NCI-H2081 (cell line): ENCODE measurements around the gene REEP3.
A peak's percentile ranks its signal among the peaks of the same experiment; 100 is the strongest.

Source experiments
- DNase-seq, 2 experiments: peaks; one replicate each; lab custom pipeline; 2025; lab: John Stamatoyannopoulos, UW

Gene REEP3

DNA sequence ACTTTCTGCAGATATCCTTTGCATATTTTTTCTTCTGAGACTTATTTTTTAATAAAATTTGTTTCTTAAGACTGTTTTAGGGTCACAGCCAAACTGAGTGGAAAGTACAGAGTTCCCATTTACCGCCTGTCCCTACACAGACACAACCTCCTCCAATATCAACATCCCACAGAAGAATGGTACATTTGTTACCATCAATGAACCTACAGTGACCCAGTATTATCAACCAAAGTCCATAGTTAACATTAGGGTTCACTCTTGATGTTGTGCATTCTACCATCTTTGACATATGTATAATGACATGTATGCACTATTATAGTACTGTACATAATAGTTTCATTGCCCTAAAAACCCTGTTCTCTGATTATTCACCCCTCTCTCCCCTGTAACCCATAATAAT is 14.6 kb upstream of the REEP3 start:
- no peak for DNase-seq

DNA sequence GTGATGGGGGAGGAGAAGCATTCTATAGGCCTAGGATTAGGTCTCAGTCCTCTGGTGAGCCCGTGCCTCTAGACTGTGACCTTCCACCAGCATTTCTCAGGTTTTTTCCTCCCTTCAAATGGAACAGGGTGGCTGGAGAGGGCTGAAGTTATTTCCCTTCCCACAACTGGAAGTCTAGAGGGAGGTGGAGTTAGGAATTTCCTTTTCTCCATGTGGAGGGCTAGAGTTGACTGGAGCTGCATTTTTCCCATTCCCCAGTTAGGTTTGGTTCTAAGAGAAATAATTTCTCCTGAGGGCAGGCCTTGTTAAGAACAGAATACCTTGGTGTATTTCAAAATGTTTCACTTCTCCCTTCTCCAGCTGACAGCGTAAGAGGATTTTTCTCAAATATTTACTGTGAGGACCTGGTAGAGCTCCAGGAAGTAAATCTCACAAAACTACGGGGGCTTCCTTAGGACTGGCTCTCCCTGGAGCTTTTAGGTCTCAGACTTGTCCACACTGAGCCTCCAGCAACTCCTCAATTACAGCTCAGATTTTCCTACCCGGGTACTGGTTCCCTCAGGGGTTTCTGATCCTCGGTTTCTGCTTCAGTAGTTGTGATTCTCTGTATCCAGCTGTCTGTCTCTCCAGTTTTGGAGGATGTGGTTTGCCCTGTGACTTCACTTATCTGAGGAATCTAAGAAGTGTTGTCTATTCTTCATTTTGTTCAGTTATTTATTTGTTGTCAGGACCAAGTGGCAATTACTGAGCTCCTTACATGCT is 6.0 kb upstream of the REEP3 start:
- DNase-seq, result no peak

DNA sequence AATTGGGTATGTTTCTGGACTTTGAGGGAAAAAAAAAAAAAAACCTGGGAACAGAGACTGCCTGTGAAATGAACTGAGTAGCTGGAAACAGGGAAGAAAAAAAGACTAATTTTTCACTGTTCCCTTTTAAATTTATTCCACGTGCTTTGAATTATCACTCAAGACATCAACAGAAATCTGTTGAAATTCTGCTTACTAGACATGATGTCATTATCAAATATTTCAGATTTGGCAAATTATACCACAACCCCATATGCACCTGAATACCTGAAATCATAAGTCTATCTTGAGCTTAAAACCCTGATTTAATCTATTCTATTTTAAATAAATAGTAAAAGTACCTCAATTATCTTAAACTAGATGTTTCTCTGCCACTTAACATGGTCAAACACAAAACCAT is 5.0 kb upstream of the REEP3 start:
- DNase-seq, result no peak

DNA sequence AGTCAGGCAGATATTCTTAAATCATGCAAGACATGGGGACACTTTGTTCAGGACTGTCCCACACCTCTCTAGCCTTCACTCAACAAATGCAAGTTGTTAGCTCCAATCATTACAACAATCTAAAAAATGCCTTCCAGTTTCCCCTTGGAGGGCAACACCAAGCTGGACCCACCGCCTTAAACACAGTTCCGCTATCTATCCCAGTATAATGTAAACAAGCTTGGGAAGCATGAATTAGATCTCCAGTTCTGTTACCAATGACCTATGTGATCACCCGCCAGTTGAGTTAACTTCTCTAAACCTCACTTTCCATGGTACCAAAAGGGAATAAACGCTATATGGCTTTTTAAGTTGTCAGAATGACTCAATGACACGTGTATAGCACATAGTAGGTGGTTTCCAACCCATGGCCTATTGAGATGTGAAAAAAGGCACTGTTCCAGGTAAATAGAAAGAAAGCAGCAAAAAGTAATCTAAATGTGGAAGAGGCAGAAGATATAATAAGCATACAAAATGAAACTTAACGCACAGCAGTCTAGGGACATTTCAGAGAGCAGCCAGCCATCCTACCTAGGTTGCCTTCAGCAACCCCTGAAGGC is 2.4 kb upstream of the REEP3 start:
- DNase-seq, result no peak

DNA sequence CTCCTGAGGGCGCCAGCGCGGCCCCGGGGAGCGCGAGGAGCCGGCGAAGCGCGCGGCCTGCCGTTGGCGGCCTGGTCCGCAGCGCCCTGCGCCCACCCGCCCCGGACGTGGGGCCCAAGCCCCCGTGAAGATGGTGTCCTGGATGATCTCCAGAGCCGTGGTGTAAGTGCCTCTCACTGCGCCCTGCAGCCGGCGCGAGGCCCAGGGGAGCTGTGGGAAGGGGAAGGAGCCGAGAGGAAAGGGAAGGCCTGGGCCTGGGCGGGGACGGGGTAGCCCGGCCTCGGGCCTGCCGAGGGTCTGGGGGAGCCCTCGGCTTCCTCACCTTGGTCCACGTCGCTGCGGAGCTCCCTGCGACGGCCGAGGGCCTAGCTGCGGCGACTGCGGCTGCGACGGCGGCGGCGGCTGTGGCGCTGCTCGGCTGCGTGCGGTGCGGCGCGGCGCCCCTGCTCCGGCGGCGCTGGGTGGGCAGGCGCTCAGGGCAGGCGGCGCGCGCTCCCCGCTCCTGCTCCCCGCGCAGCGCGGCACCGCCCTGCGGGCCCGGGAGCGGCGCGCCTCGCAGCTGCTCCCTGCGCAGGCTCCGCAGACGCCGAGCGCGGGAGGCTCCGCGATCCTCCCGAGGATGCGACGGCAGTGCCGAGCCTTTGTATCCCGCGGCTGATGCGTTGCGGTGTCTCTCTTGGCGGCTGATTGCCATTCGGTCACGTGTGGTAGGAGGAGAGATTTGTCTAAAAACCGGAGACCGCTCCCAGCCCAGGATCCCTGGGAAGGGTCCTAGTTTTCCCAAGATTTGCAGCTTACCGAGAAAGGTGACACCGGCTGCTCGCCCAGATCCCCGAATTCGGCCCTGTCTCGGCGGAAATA is 445 bp downstream of the REEP3 start:
- peak; percentile 58 to 82 for DNase-seq

DNA sequence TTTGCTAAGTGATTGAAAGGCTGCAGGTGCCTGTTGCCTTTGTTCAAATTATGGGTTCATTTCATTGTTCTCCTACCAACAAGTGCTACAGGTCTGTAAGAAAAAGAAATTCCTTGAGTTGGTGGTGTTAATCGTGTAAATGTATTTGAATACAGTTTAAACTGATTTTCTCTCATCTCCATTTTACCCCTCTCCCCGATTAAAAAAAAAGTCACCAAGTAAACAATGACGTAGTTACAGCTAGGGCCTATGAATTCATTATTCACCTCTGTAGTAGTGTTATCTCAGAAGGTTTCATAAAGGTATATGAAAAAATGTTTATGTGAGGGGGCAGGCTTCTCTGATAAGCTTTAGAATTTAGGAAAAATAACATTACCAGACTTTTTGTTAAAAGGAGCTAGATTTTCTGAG is 1.1 kb downstream of the REEP3 start:
- DNase-seq, result peak in 1 of 2 experiments; percentile 53

DNA sequence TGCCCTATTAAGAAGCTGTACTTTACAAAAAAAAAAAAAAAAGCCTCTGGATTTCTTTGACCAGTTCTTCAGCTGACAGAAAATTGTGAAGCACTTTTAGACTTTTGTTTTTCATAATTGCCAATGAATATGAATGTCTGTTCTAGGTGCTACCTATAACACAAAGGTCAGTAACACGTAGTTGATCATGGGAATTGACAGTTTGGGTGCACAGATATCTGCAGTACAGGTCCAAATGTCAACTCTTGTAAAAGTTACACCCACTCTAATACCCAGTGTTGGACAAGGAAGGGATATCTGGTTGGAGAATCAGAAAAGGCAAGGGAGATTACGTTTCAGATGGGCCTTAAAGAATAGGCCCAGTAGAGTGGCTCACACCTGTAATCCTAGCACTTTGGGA is 1.8 kb downstream of the REEP3 start:
- no peak for DNase-seq

DNA sequence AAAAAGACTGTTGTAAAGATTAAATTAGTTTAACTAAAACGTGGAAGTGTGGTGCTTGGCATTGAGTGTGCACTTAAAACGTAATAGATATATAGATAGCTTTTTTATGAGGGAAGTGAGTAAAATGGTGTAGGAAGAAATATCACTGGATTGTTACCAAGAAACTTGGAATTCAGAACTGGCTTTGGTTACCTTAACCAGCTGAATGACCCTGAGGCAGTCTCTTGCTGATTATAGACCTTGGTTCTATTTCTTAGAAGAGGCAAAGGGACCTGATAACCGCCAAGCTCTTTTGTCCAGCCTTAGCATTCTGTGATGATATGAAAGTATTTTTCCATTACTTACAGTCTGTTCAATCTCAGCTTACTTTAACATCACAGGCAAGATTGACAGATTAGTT is 3.8 kb downstream of the REEP3 start:
- DNase-seq, result no peak

DNA sequence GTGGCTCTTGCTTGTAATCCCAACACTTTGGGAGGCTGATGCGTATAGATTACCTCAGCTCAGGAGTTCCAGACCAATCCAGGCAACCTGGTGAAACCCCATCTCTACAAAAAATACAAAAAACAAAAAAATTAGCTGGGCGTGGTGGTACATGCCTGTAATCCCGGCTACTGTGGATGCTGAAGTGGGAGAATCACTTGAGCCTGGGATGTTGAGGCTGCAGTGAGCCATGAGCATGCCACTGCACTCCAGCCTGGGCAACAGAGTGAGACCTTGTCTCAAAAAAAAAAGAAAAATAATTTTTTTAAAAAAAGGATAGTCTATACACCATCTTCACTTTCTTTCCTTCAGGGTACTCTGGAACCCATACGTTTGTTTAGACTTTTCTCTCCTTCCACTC is 6.2 kb downstream of the REEP3 start:
- DNase-seq, result no peak

DNA sequence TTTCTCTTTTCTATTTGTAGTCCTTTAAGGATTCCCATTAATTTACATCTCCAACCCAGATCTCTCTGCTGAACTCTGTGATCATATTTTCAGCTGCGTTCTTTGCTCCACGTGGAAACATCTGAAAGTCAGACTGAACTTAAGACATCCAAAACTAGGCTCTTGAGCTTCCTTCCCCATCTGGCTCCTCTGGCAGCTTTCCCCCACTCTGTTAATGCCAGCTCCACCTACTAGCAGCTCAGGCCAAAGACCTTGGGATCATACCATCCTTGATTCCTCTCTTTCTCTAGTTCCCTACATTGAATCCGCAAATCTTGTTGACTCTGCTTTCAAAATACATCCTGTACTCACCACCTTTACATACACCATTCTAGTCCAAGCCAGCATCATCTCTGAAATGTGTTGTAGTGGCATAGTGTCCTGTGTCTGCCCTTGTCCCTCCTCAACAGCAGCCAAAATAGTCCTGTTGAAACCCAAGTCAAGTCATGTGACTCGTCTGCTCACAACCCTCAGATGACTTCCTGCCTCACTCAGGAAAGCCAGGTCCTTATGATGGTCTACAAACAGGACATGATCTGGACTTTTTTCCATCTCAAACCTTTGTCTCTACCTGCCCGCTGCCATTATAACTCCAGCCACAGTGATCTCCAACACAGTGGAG is 7.0 kb downstream of the REEP3 start:
- no peak for DNase-seq

DNA sequence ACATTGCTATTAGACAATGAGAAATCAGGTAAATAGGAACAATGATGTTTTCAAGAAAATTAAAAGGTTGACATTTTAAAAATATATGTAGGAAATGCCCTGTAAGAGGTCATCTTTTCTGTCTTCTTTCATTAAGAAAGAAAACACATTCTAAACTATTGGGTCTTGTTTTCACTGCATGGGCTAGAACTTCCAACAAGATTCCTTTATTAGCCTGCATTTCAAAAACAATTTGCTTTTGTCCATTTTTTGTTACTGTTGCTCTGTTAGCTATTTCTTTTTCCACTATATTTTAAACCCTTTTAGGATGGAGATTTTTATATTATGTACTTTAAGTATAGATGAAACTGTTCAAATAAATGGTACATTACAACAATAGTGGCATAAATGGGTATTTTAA is 9.2 kb downstream of the REEP3 start:
- no peak for DNase-seq

DNA sequence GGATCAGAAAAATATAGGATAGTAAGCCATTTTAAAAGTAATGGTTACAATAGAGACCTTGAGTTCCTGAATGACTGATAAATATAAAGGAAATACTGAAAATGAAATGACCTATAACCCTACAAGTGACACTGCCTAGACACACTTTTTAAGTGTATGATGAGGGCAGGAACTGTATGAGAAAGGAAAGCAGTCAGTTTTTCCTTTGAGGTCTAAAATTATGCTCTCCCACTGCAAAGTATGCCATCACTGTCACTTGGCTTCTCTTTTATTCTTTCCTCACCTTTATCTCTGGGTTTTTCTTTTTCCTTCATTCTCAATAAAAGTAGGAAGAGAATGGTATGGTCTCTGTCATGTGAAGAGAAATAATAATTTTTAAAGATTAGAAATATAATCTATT is 13.5 kb downstream of the REEP3 start:
- no peak for DNase-seq

DNA sequence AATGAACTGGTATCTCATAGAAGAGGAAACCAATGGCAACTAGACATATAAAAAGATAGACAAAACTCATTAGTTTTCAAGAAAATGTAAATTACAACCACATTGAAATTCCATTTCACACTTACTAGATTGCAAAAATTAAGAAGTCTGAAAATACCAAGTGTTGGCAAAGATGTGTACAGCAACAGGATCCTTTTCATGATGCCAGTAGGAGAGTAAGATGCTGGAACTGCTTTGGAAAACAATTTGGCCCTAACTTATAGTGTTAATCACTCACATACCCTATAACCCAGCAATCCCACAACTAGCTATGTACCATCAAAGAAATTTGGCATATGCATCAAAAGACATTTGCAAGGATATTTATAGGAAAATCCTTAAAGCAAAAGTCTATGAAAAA is 15.5 kb downstream of the REEP3 start:
- DNase-seq, result no peak

DNA sequence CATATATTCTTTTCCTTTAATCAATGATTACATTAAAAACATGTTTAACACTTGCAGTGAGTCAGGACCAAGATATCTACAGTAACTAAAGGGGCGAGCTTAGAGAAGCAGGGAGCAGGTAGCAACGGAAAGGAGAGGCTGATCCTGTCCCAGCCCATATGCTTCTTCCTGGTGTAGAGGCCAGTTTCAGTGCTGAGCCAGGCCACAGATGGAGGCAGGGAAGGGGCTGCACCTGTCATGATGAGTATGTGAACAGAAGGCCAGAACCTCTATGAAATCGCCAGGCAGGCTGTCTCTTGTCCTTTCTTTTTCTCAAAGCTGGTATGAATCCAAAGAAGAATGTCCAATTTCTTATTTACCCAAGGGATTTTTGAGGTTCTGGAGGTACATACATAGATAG is 16.3 kb downstream of the REEP3 start:
- no peak for DNase-seq

DNA sequence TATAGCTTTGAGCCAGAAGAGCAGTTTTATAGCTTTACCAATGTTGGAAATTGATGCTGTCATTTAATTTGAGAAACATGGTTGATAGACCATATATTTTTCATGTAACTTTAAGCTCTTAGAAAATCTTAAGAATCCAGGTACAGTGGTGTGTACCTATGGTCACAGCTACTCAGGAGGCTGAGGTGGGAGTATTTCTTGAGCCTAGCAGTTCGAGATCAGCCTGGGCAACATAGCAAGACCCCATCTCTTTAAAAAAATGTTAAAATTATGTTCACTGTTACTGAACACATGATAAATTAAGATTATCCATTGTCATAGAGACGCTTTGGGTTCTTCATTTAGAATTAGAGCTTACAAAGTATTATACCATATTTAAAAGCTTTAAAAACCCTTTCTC is 18.2 kb downstream of the REEP3 start:
- DNase-seq, result no peak

DNA sequence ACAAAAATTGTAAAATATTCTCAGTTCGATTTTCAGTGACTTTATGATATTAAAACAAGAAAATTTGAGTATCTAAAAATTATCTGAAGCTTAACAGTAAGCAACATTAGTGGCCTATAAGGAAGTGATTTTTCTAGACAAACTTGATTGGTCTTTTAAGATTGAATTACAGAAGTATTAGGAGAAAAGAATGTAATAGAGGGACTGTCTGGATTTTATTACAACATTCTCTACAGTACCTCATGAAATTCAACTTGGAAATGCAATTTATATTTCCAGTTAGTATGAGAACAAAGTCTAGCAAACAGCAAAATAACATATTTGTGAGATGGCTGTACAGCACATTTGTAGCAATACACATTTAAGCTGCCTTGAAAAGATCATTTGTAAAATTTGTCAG is 18.8 kb downstream of the REEP3 start:
- no peak for DNase-seq

DNA sequence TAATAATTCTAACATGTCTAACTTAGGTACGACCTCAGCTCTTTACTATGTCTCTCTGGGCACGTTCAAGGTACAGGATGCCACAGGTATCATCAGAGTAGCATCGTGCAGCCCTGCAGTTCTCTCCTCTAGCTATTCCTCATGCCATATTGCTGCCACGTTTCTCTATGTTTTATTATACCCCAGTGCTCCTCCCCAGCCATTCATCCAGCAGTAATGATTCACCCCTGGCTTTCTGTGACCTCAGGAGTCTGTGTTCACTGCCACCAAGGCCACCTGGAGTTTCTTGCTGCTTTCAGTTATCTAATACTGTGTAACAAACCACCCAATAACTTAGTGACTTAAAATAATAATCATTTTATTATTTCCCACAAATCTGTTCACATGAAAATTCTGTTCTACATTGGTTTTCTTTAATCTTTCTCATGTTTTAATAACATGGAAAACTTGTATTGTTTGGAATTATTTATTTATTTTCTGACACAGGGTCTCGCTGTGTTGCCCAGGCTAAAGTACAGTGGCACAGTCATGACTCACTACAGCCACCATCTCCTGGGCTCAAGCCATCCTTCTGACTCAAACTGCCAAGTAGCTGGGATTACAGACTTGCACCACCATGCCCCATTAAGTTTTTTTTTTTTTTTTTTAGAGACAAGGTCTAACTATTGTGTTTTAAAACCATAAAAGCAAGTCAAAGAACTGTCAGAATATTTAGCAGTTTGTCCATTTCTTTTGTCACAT is 21.8 kb downstream of the REEP3 start:
- DNase-seq, result no peak

DNA sequence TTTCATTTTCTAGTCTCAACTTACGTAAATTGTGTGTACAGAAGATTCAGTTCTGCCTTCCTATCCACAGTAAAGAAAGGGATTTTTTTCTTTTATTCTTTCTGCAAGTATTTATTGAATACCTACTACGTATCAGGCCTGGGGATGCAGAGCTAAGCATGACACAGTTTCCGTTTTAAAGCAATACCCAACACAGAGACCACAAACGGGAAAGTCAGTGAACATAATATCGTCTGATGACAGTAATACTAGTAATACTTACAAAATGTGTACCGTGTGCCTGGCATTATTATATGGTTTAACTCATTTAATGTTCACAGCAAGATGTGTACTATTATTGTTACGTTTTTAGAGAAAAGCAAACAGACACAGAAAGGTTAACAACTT is 22.4 kb downstream of the REEP3 start:
- no peak for DNase-seq

DNA sequence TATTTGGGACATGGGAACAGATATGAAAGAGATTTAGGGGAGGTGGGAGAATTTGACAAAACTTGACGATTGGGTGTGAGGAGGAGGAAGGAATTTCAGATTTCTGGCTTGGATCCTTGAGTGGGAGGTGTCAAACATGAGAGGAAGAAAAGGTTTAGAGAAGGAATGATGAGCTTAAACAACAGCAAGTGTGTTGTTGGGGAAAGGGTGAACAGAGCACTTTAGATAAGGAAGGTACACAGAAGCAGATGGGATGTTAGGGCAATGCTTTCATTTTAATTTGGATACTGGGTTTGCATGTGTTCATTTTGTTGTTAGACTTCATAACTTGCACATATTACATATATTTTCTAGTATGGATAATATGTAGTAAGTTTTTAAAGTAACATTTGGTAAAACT is 23.2 kb downstream of the REEP3 start:
- no peak for DNase-seq

DNA sequence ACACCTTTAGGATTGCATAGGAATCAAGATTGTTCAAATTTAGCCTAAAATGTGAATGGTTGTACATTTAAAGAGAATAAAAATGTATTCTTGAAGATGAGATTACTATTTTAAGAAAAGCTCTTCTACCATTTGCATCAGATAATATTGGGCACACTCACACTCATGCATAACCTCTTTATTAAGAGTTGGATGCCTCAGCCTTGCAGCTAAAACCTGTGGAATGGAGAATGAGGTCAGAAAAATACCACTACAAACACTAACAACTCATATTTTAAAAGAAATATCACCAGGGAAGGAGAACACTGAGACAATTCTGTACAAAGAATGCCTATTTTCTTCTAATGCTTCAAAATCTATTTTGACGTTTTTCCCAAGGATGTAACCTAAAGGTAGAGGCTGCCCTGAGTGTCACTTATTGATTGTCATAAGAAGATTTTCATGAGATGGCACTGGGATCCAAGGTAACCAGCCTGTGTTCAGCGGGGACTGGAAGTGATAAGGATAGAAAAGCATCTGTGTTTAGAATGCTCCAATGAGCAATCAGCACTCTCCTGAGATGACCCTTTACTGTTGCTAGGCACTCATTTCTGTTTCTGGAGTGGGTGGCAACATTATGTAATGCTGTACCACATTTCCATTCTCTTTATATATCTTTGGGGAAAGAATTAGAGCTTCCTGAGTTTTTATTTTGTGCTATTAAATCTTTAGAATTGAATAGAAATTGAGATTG is 26.6 kb downstream of the REEP3 start:
- DNase-seq, result peak in 1 of 2 experiments; percentile 19

DNA sequence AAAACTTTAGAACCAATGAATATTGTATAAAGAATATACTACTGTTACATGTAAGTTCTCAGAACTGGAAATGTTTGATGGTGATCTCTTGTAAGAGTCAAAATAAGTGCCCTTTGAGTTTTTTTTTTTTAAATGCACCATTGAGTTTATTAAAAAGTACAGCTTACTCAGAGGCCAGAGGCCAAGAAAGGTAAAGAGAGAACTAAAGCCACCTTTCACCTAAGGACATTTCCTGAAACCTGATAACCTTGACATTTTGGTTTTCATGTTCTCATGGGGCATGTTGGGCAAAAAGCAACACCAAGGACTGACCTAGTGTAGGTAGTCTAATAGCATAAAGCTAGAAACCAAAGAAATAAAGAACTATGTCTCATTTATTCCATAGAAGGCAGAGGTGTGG is 27.7 kb downstream of the REEP3 start:
- no peak for DNase-seq
